Esophagus muscularis mucosa (tissue), 4 donors: ENCODE measurements around the gene ANO10.

Experiments used
- EP300 ChIP-seq: sonication (generic); formaldehyde crosslinking; IDR thresholded peaks from one replicate; pipeline ENCODE4 v1.6.1; 2017; ENCODE audit warnings: antibody characterized with exemption
- POLR2A ChIP-seq: fragments of 450-650 bp; IDR thresholded peaks from one replicate; pipeline ENCODE4 v1.6.1; 2017; ENCODE audit warnings: antibody characterized with exemption, moderate library complexity, mild to moderate bottlenecking, low read depth
- POLR2AphosphoS5 ChIP-seq, 2 donors: sonication (generic); formaldehyde crosslinking; IDR thresholded peaks; one replicate each; pipeline ENCODE4 v1.6.1; 2017; ENCODE audit warnings: antibody characterized with exemption in 2 of 2
- TF ChIP-seq, protein P1 (sequence below), 3 experiments: fragments of 200-600 bp in 2 of 3; fragments of 450-650 bp in 1 of 3; sonication (generic) in 2 of 3; IDR thresholded peaks; one replicate each; pipeline ENCODE4 v1.5.1; 2017 to 2019; ENCODE audit warnings: antibody characterized with exemption in 3 of 3, mild to moderate bottlenecking in 2 of 3, moderate library complexity in 1 of 3

GRCh38 chr3:43409506-43409905 lies 212.3 kb downstream of the ANO10 start:
- TF ChIP-seq, protein P1, sequence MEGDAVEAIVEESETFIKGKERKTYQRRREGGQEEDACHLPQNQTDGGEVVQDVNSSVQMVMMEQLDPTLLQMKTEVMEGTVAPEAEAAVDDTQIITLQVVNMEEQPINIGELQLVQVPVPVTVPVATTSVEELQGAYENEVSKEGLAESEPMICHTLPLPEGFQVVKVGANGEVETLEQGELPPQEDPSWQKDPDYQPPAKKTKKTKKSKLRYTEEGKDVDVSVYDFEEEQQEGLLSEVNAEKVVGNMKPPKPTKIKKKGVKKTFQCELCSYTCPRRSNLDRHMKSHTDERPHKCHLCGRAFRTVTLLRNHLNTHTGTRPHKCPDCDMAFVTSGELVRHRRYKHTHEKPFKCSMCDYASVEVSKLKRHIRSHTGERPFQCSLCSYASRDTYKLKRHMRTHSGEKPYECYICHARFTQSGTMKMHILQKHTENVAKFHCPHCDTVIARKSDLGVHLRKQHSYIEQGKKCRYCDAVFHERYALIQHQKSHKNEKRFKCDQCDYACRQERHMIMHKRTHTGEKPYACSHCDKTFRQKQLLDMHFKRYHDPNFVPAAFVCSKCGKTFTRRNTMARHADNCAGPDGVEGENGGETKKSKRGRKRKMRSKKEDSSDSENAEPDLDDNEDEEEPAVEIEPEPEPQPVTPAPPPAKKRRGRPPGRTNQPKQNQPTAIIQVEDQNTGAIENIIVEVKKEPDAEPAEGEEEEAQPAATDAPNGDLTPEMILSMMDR (IDR thresholded peaks at IDR 0.05) = no peak
- no peak for TF ChIP-seq POLR2A
- no peak for TF ChIP-seq POLR2AphosphoS5 (IDR thresholded peaks at IDR 0.05)
- TF ChIP-seq EP300 = no peak
